Thoracic aorta (tissue), 2 donors: ENCODE results near the gene FTO. TPM values are rescaled to one million over a fixed set of nuclear protein-coding genes. Genes with fewer than 3 reads are reported as not detected.

ENCODE experiments used
- ATAC-seq: fragments of 150-250 bp; one replicate; pipeline ENCODE4 v1.8.0; 2017; ENCODE audit warnings: low read depth; ENCODE audit not compliant: insufficient number of reproducible peaks, low FRiP score
- DNase-seq: peaks from one replicate; pipeline ENCODE4 v3.0.0-alpha.2; 2020; ENCODE audit warnings: low spot score
- H3K27ac ChIP-seq, 2 donors: fragments of 200-600 bp; sonication (generic); 1 replicate in 1 of 2; 2 replicates in 1 of 2; pipeline ENCODE4 v1.5.1; 2016; ENCODE audit warnings: mild to moderate bottlenecking in 2 of 2, moderate library complexity in 2 of 2
- H3K27me3 ChIP-seq: fragments of 200-600 bp; sonication (generic); replicated peaks from 2 replicates; pipeline ENCODE4 v1.6.0; 2016; ENCODE audit warnings: mild to moderate bottlenecking; ENCODE audit not compliant: insufficient read depth
- H3K36me3 ChIP-seq: fragments of 200-600 bp; sonication (generic); one replicate; pipeline ENCODE4 v1.5.1; 2016
- H3K4me1 ChIP-seq, 2 donors: fragments of 200-600 bp; sonication (generic); 1 replicate in 1 of 2; 2 replicates in 1 of 2; pipeline versions ENCODE4 v1.5.1 to v1.6.0; 2016; ENCODE audit warnings: low read depth in 2 of 2, mild to moderate bottlenecking in 1 of 2; ENCODE audit not compliant: control insufficient read depth in 1 of 2
- H3K4me3 ChIP-seq: fragments of 200-600 bp; sonication (generic); 2 replicates; pipeline ENCODE4 v1.5.1; 2016; ENCODE audit warnings: mild to moderate bottlenecking
- H3K9me3 ChIP-seq: fragments of 200-600 bp; sonication (generic); 2 replicates; pipeline ENCODE4 v1.5.1; 2016
- total RNA-seq, 2 donors: library from RNA; depleted of rRNA; stranded (reverse); fragments of >200 nt; gene quantifications; one replicate each; pipeline versions ENCODE4 v1.1.0 to v1.2.3, GENCODE V29; 2016
- TF ChIP-seq, protein P1 (sequence below): fragments of 200-600 bp; sonication (generic); IDR thresholded peaks from one replicate; pipeline ENCODE4 v1.5.1; 2019; ENCODE audit warnings: antibody characterized with exemption

The FTO gene
- total RNA-seq, 2 donors from 2014 or later: 99.6 to 103 TPM

DNA sequence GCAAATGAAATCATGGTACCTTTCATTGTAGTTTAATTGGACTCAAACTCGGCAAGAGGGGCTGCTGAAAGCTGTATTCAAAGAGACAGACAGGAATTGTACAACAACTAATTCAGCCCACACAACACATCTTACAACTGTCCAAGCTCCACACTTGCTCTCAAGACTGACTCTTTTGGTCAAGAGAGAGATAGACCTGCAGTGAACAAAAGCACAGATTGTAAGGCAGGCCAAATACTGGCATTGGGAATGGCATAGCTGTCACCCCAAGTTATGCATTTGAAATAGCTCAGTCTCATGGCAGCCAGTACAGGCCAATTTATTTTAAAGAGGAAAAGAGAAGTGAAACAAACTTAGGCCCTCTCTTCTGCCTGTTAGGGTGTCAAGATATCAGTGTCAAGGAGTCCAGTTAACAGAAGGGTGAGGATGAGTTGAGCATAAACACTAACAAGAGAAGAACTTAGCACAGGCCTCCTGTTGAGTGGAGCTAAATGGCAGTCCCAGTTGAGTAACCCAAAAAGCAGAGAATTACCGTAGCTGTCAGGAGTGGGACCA lies 366.9 kb downstream of the FTO start:
- ATAC-seq: no peak
- no peak overlapping the region for H3K27ac ChIP-seq
- H3K27me3 ChIP-seq: no peaks in the 10 kb centered on the region
- TF ChIP-seq, protein P1, sequence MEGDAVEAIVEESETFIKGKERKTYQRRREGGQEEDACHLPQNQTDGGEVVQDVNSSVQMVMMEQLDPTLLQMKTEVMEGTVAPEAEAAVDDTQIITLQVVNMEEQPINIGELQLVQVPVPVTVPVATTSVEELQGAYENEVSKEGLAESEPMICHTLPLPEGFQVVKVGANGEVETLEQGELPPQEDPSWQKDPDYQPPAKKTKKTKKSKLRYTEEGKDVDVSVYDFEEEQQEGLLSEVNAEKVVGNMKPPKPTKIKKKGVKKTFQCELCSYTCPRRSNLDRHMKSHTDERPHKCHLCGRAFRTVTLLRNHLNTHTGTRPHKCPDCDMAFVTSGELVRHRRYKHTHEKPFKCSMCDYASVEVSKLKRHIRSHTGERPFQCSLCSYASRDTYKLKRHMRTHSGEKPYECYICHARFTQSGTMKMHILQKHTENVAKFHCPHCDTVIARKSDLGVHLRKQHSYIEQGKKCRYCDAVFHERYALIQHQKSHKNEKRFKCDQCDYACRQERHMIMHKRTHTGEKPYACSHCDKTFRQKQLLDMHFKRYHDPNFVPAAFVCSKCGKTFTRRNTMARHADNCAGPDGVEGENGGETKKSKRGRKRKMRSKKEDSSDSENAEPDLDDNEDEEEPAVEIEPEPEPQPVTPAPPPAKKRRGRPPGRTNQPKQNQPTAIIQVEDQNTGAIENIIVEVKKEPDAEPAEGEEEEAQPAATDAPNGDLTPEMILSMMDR: no peak
- no peak for DNase-seq
- H3K4me3 ChIP-seq: no peak overlapping the region
- H3K9me3 ChIP-seq: no peaks in the 10 kb centered on the region
- H3K36me3 ChIP-seq: no peaks in the 10 kb centered on the region
- H3K4me1 ChIP-seq: peaks cover 0 to 6% of the 10 kb centered on the region in 2 donors

DNA sequence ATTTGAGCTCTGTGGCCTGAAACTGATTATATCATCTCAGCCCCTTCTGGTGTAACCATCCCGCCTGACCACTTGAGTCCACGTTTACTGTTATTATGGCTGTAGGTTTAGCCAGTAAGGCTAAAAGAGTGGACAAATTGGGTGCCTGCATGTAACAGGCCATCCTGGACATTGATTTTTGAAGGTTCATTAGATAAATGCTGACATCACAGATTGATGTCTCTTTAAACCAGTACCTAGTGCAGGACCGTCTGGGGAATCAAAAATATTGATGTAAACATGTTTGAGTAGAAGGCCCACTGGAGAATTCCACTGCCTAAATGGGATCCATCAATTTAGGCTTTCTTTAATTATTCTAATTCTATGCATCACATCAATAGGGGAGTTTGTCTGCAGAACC lies 367.6 kb downstream of the FTO start:
- TF ChIP-seq, protein P1: no peak
- no peak for ATAC-seq
- H3K4me1 ChIP-seq: peaks cover 0 to under 1% of the 10 kb centered on the region in 2 donors
- no peaks in the 10 kb centered on the region for H3K36me3 ChIP-seq
- H3K27me3 ChIP-seq: no peaks in the 10 kb centered on the region
- H3K9me3 ChIP-seq: no peaks in the 10 kb centered on the region
- DNase-seq: no peak
- no peak overlapping the region for H3K27ac ChIP-seq
- no peak overlapping the region for H3K4me3 ChIP-seq

DNA sequence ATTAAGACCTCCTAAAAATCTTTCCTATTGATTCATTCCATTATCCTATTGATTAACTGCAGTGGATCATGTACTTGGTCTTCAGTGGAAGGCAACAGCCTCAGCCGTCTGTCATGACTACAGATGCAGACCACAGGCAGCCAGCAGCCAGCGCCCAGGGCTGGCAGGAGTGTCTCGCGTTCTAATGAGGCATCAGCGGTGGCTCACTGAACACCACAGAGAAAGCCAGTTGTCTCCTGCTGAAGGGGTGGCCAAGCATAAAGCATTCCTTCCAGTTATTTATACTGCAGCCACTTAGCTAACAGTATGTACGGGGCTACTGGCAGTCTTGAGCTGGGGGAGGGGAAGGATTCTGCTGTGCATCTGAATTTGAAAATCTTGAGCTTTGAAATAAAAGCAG lies 368.3 kb downstream of the FTO start:
- Histone ChIP-seq H3K27ac (no peak overlapping the region), H3K4me1 (no peaks in the 10 kb centered on the region), H3K36me3 (no peaks in the 10 kb centered on the region), H3K9me3 (no peaks in the 10 kb centered on the region), H3K4me3 (no peak overlapping the region), H3K27me3 (no peaks in the 10 kb centered on the region)
- DNase-seq (no peak), ATAC-seq (no peak)
- TF ChIP-seq, protein P1: no peak

DNA sequence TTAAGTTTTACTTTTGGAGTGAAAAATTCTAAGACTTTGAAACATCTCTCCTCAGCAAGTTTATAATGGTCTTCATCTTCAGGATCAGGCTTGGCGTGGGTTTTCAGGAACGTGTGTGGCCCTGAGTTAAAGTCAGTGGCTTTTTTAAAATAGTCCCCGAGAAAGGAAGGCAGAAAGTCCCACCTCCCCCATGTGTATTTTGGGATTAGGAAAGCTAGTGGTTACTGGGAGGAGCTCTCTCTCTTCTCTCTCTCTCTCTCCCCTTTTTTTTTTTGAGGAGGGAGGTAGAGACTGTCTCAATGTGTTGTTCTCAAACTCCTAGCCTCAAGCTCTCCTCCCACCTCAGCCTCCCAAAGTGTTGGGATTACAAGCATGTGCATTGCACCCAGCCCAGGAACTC lies 369.4 kb downstream of the FTO start:
- Histone ChIP-seq H3K9me3 (no peaks in the 10 kb centered on the region), H3K27ac (no peak overlapping the region), H3K4me3 (no peak overlapping the region), H3K4me1 (no peaks in the 10 kb centered on the region), H3K27me3 (no peaks in the 10 kb centered on the region), H3K36me3 (no peaks in the 10 kb centered on the region)
- DNase-seq: no peak
- no peak for ATAC-seq
- TF ChIP-seq, protein P1: no peak

DNA sequence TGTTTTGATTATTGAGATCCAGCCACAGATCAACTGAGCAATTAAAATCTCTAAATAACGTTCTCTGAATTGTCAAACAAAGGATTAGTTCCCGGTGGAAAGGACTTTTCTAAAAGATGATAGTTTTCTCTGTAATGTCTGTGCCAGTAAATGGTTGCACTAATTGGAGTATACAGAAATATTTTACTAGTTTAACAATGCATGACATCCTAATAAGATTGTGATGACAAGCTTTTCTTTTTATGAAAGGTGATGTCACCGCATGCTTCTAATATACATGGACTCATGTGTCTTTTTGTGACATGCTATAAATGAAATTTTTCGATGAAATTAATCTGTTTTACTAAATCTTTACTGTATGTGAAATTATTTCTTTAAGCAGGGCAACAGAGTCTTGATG lies 371.5 kb downstream of the FTO start:
- Histone ChIP-seq H3K27me3 (no peaks in the 10 kb centered on the region), H3K4me3 (no peak overlapping the region), H3K27ac (no peak overlapping the region), H3K9me3 (no peaks in the 10 kb centered on the region), H3K4me1 (no peaks in the 10 kb centered on the region), H3K36me3 (no peaks in the 10 kb centered on the region)
- DNase-seq (no peak), ATAC-seq (no peak)
- TF ChIP-seq, protein P1: no peak
